Neural cell (in vitro differentiated cells): ENCODE measurements around the gene ZNF536. TPM values are rescaled to one million over a fixed set of nuclear protein-coding genes. Genes with fewer than 3 reads are reported as not detected.

ENCODE experiments used
- H2AFZ ChIP-seq: fragments of 200-600, 300-800 bp; sonication (generic), shearing (Covaris generic); 2 replicates; pipeline ENCODE4 v1.6.0; 2014; ENCODE audit warnings: low read depth, mild to moderate bottlenecking, antibody characterized with exemption, low read length, moderate library complexity
- H3F3A ChIP-seq: fragments of 200-600 bp; shearing (Covaris generic); 2 replicates; pipeline ENCODE4 v1.6.1; 2016; ENCODE audit warnings: mild to moderate bottlenecking, moderate library complexity, mixed read lengths, antibody characterized with exemption, low read length; ENCODE audit not compliant: insufficient read depth, poor library complexity, severe bottlenecking
- H3K27ac ChIP-seq: fragments of 200-600, 300-800 bp; sonication (generic), shearing (Covaris generic); 2 replicates; pipeline ENCODE4 v1.5.1; 2014; ENCODE audit warnings: mild to moderate bottlenecking, low read length, moderate library complexity
- H3K27me3 ChIP-seq: fragments of 300-800, 200-600 bp; sonication (generic), shearing (Covaris generic); 2 replicates; pipeline ENCODE4 v1.6.0; 2014; ENCODE audit warnings: mild to moderate bottlenecking, low read depth, low read length, moderate library complexity; ENCODE audit not compliant: insufficient read depth
- H3K36me3 ChIP-seq: fragments of 300-800, 200-600 bp; sonication (generic), shearing (Covaris generic); 2 replicates; pipeline ENCODE4 v1.5.1; 2014; ENCODE audit warnings: mild to moderate bottlenecking, antibody characterized with exemption, low read length, moderate library complexity; ENCODE audit not compliant: insufficient read depth
- H3K4me2 ChIP-seq: fragments of 300-800, 200-600 bp; sonication (generic), shearing (Covaris generic); 2 replicates; pipeline ENCODE4 v1.6.0; 2014; ENCODE audit warnings: mild to moderate bottlenecking, low read length
- H3K4me3 ChIP-seq: fragments of 300-800, 200-600 bp; sonication (generic), shearing (Covaris generic); 2 replicates; pipeline ENCODE4 v1.5.1; 2014; ENCODE audit warnings: mild to moderate bottlenecking, low read length, moderate library complexity
- H3K79me2 ChIP-seq: fragments of 200-600 bp; shearing (Covaris generic); replicated peaks from 2 replicates; pipeline ENCODE4 v1.6.0; 2014; ENCODE audit warnings: mild to moderate bottlenecking, low read length, moderate library complexity; ENCODE audit not compliant: insufficient read depth
- H3K9ac ChIP-seq: fragments of 300-800, 200-600 bp; sonication (generic), shearing (Covaris generic); 2 replicates; pipeline ENCODE4 v1.6.1; 2016; ENCODE audit warnings: mild to moderate bottlenecking, low read length, mixed read lengths
- H3K9me2 ChIP-seq: fragments of 200-600 bp; shearing (Covaris generic); 2 replicates; pipeline ENCODE4 v1.6.1; 2016; ENCODE audit warnings: mild to moderate bottlenecking, low read length, mixed read lengths; ENCODE audit not compliant: insufficient read depth
- H3K9me3 ChIP-seq: fragments of 200-600, 300-800 bp; sonication (generic), shearing (Covaris generic); 2 replicates; pipeline ENCODE4 v1.6.1; 2016; ENCODE audit warnings: mild to moderate bottlenecking, mixed run types, low read length, moderate library complexity, mixed read lengths
- H4K20me1 ChIP-seq: fragments of 200-600 bp; shearing (Covaris generic); 2 replicates; pipeline ENCODE4 v1.6.1; 2016; ENCODE audit warnings: mild to moderate bottlenecking, mixed run types; ENCODE audit not compliant: insufficient read depth
- CTCF ChIP-seq: fragments of 450-650 bp; IDR thresholded peaks from 2 replicates; pipeline ENCODE4 v1.5.1; 2014; ENCODE audit warnings: antibody characterized with exemption, mild to moderate bottlenecking, moderate library complexity; ENCODE audit not compliant: poor library complexity, severe bottlenecking
- EP300 ChIP-seq: fragments of 450-650 bp; conservative IDR thresholded peaks from 2 replicates; pipeline ENCODE4 v1.6.1; 2014; ENCODE audit warnings: antibody characterized with exemption, mild to moderate bottlenecking, moderate library complexity; ENCODE audit not compliant: poor library complexity, severe bottlenecking
- EZH2 ChIP-seq: fragments of 200-600, 300-800 bp; shearing (Covaris generic), sonication (generic); IDR thresholded peaks from 2 replicates; pipeline ENCODE4 v1.6.1; 2014; ENCODE audit warnings: antibody characterized with exemption, low read length, borderline replicate concordance, mild to moderate bottlenecking; ENCODE audit not compliant: insufficient read depth, poor library complexity, severe bottlenecking
- MXI1 ChIP-seq: fragments of 450-650 bp; conservative IDR thresholded peaks from 2 replicates; pipeline ENCODE4 v1.6.1; 2014; ENCODE audit warnings: antibody characterized with exemption, mild to moderate bottlenecking; ENCODE audit not compliant: poor library complexity, severe bottlenecking
- POLR2AphosphoS5 ChIP-seq: IDR thresholded peaks from 2 replicates; pipeline ENCODE4 v1.6.1; 2012
- RAD21 ChIP-seq: fragments of 450-650 bp; conservative IDR thresholded peaks from 2 replicates; pipeline ENCODE4 v1.6.1; 2014; ENCODE audit warnings: antibody characterized with exemption, mild to moderate bottlenecking, moderate library complexity
- REST ChIP-seq: IDR thresholded peaks from 2 replicates; pipeline ENCODE4 v1.6.1; 2012; ENCODE audit warnings: borderline replicate concordance
- SMC3 ChIP-seq: fragments of 450-650 bp; conservative IDR thresholded peaks from 2 replicates; pipeline ENCODE4 v1.6.1; 2014; ENCODE audit warnings: antibody characterized with exemption, mild to moderate bottlenecking, moderate library complexity; ENCODE audit not compliant: poor library complexity
- TAF1 ChIP-seq: IDR thresholded peaks from 2 replicates; pipeline ENCODE4 v1.6.1; 2012; ENCODE audit warnings: low read depth
- polyA plus RNA-seq: library from polyadenylated mRNA; depleted of rRNA; stranded (reverse); fragments of >200 nt; gene quantifications from 2 replicates; pipeline ENCODE4 v1.2.3, GENCODE V29; 2014

Gene ZNF536
- polyA plus RNA-seq, 1 donor from 2014 or later: 13.9 TPM

- H3K9ac ChIP-seq: no peak overlapping the region
- H3K4me3 ChIP-seq: no peak overlapping the region
- no peak overlapping the region for H3K27ac ChIP-seq
- H3K36me3 ChIP-seq: no peaks in the 10 kb centered on the region
- H3K4me2 ChIP-seq: no peak overlapping the region
- H3K27me3 ChIP-seq: no peaks in the 10 kb centered on the region
- no peaks in the 10 kb centered on the region for H3K9me3 ChIP-seq
- no peaks in the 10 kb centered on the region for H3F3A ChIP-seq
- no peaks in the 10 kb centered on the region for H4K20me1 ChIP-seq
- H3K79me2 ChIP-seq: no peaks in the 10 kb centered on the region
- H2AFZ ChIP-seq: no peak overlapping the region
- no peaks in the 10 kb centered on the region for H3K9me2 ChIP-seq
- TF ChIP-seq CTCF: no peak
- TF ChIP-seq EZH2: no peak
- TF ChIP-seq EP300: no peak
- TF ChIP-seq TAF1: no peak
- no peak for TF ChIP-seq RAD21
- no peak for TF ChIP-seq MXI1
- TF ChIP-seq POLR2AphosphoS5: no peak
- TF ChIP-seq REST: no peak
- no peak for TF ChIP-seq SMC3
Observed at GRCh38 chr19:30469774-30470173, 97.6 kb downstream of the ZNF536 start.

- H4K20me1 ChIP-seq: no peaks in the 10 kb centered on the region
Observed at GRCh38 chr19:30471441-30471840, 99.3 kb downstream of the ZNF536 start.

More at GRCh38 chr19:30471441-30471840, 99.3 kb downstream of the ZNF536 start:
- Histone ChIP-seq H2AFZ (no peak overlapping the region), H3K9ac (no peak overlapping the region), H3K4me3 (no peak overlapping the region), H3K27ac (no peak overlapping the region), H3K4me2 (no peak overlapping the region), H3K36me3 (no peaks in the 10 kb centered on the region), H3K9me3 (no peaks in the 10 kb centered on the region), H3K9me2 (no peaks in the 10 kb centered on the region), H3F3A (no peaks in the 10 kb centered on the region), H3K27me3 (no peaks in the 10 kb centered on the region), H3K79me2 (no peaks in the 10 kb centered on the region)
- TF ChIP-seq CTCF: no peak
- no peak for TF ChIP-seq RAD21
- TF ChIP-seq POLR2AphosphoS5: no peak
- no peak for TF ChIP-seq EZH2
- TF ChIP-seq MXI1: no peak
- no peak for TF ChIP-seq TAF1
- no peak for TF ChIP-seq REST
- TF ChIP-seq SMC3: no peak
- no peak for TF ChIP-seq EP300
